Endothelial cell (in vitro differentiated cells): ENCODE results near the gene SERPINF2. TPM values are rescaled to one million over a fixed set of nuclear protein-coding genes. Genes with fewer than 3 reads are reported as not detected.
"Not testable (repeated sequence)": the region's sequence is repeated elsewhere in the genome, so short reads cannot be mapped to it uniquely, and the experiment has no call there.

Experiments used
- DNase-seq: peaks from one replicate; pipeline ENCODE4 v3.0.0; 2021; ENCODE audit warnings: low spot score
- H3K27ac Mint-ChIP-seq: one replicate; pipeline ENCODE4 v1.8.0; 2021; ENCODE audit warnings: mixed read lengths, inconsistent platforms; ENCODE audit not compliant: unreplicated experiment
- H3K27me3 Mint-ChIP-seq: one replicate; pipeline ENCODE4 v1.8.0; 2021; ENCODE audit warnings: mild to moderate bottlenecking, moderate library complexity, mixed read lengths, inconsistent platforms; ENCODE audit not compliant: unreplicated experiment
- H3K36me3 Mint-ChIP-seq: one replicate; pipeline ENCODE4 v1.8.0; 2021; ENCODE audit warnings: mild to moderate bottlenecking, low read depth, mixed read lengths, inconsistent platforms; ENCODE audit not compliant: unreplicated experiment
- H3K4me1 Mint-ChIP-seq: one replicate; pipeline ENCODE4 v1.8.0; 2021; ENCODE audit warnings: mild to moderate bottlenecking, mixed read lengths, inconsistent platforms; ENCODE audit not compliant: unreplicated experiment
- H3K4me3 Mint-ChIP-seq: one replicate; pipeline ENCODE4 v1.8.0; 2021; ENCODE audit warnings: mild to moderate bottlenecking, mixed read lengths, inconsistent platforms; ENCODE audit not compliant: unreplicated experiment
- H3K9me3 Mint-ChIP-seq: one replicate; pipeline ENCODE4 v1.8.0; 2021; ENCODE audit warnings: mixed read lengths, inconsistent platforms; ENCODE audit not compliant: unreplicated experiment
- CTCF ChIP-seq: fragments of 200-600 bp; sonication (generic); IDR thresholded peaks from one replicate; pipeline ENCODE4 v1.5.0; 2021; ENCODE audit warnings: antibody characterized with exemption; ENCODE audit not compliant: unreplicated experiment
- total RNA-seq: library from RNA; stranded (reverse); fragmentation: NEBNext Ultra II Directional; extraction: Animal tissue kit (Norgen Biotek cat#: 25700); gene quantifications from one replicate; pipeline ENCODE4 v1.2.1, GENCODE V29; 2021; ENCODE audit not compliant: unreplicated experiment

The SERPINF2 gene
- total RNA-seq, 1 donor from 2014 or later = 0.56 TPM

GRCh38 chr17:1703063-1703462 lies 39.6 kb upstream of the SERPINF2 start:
- Mint-ChIP-seq H3K9me3 (no peaks in the 10 kb centered on the region), H3K36me3 (no peaks in the 10 kb centered on the region), H3K27me3 (peaks cover 8% of the 10 kb centered on the region), H3K27ac (no peak overlapping the region), H3K4me1 (peaks cover 13% of the 10 kb centered on the region), H3K4me3 (no peak overlapping the region)
- DNase-seq = no peak
- TF ChIP-seq CTCF = no peak

GRCh38 chr17:1705004-1705403 lies 37.7 kb upstream of the SERPINF2 start:
- H3K4me1 Mint-ChIP-seq = peaks cover 13% of the 10 kb centered on the region

GRCh38 chr17:1707107-1707506 lies 35.6 kb upstream of the SERPINF2 start:
- Mint-ChIP-seq H3K27me3 (peaks cover 10% of the 10 kb centered on the region), H3K36me3 (peaks cover 6% of the 10 kb centered on the region), H3K4me3 (no peak overlapping the region), H3K4me1 (peaks cover 22% of the 10 kb centered on the region), H3K9me3 (no peaks in the 10 kb centered on the region), H3K27ac (no peak overlapping the region)
- DNase-seq = no peak
- no peak for TF ChIP-seq CTCF

More at GRCh38 chr17:1705004-1705403, 37.7 kb upstream of the SERPINF2 start:
- H3K4me3 Mint-ChIP-seq = peak overlapping the region; percentile 13
- no peaks in the 10 kb centered on the region for H3K9me3 Mint-ChIP-seq
- DNase-seq = no peak
- H3K36me3 Mint-ChIP-seq = no peaks in the 10 kb centered on the region
- no peak for TF ChIP-seq CTCF
- peaks cover 8% of the 10 kb centered on the region for H3K27me3 Mint-ChIP-seq
- H3K27ac Mint-ChIP-seq = peak overlapping the region; percentile 53

GRCh38 chr17:1708791-1709346 lies 33.8 kb upstream of the SERPINF2 start:
- H3K36me3 Mint-ChIP-seq = peaks cover 17% of the 10 kb centered on the region
- not testable (repeated sequence) for H3K9me3 Mint-ChIP-seq, DNase-seq, H3K27ac Mint-ChIP-seq
- peak overlapping the region; percentile 31 for H3K4me3 Mint-ChIP-seq
- H3K4me1 Mint-ChIP-seq = peaks cover 24% of the 10 kb centered on the region
- H3K27me3 Mint-ChIP-seq = peaks cover 10% of the 10 kb centered on the region

- peaks cover 17% of the 10 kb centered on the region for H3K36me3 Mint-ChIP-seq
- H3K4me1 Mint-ChIP-seq = peaks cover 28% of the 10 kb centered on the region
- no peak overlapping the region for H3K4me3 Mint-ChIP-seq
- DNase-seq = no peak
- H3K27ac Mint-ChIP-seq = no peak overlapping the region
- no peak for TF ChIP-seq CTCF
- peaks cover 9% of the 10 kb centered on the region for H3K27me3 Mint-ChIP-seq
- no peaks in the 10 kb centered on the region for H3K9me3 Mint-ChIP-seq
Observed at GRCh38 chr17:1709403-1709951, 33.2 kb upstream of the SERPINF2 start.
